Hepatocyte (in vitro differentiated cells): ENCODE measurements around the gene PPP1R7.

Experiments
- CTCF ChIP-seq: fragments of 200-600 bp; sonication (generic); IDR thresholded peaks from 2 replicates; pipeline ENCODE4 v1.5.1; 2016; ENCODE audit warnings: antibody characterized with exemption, mild to moderate bottlenecking; ENCODE audit not compliant: poor library complexity
- EZH2 ChIP-seq: fragments of 200-600 bp; sonication (generic); IDR thresholded peaks from 2 replicates; pipeline ENCODE4 v1.6.1; 2016; ENCODE audit warnings: antibody characterized with exemption, mild to moderate bottlenecking, borderline replicate concordance
- EZH2phosphoT487 ChIP-seq: fragments of 200-600 bp; sonication (generic); IDR thresholded peaks from one replicate; pipeline ENCODE4 v1.6.1; 2018; ENCODE audit warnings: antibody characterized with exemption, mild to moderate bottlenecking, low read depth, moderate library complexity; ENCODE audit not compliant: unreplicated experiment, severe bottlenecking

- no peak for TF ChIP-seq EZH2
- TF ChIP-seq CTCF, result no peak
- no peak for TF ChIP-seq EZH2phosphoT487
Observed at GRCh38 chr2:241214209-241214608, 63.9 kb downstream of the PPP1R7 start.
